Measurements from ENCODE around the gene ATP7B.

The ATP7B gene

GRCh38 chr13:51925865-51926527, 85.3 kb downstream of the ATP7B start:
- TF ChIP-seq CTCF (IDR thresholded peaks at IDR 0.05; ENCODE audit: extremely low read depth, missing control alignments), result no peak
- no peak for DNase-seq (ENCODE audit: low spot score)

- no peak for DNase-seq (ENCODE audit: low spot score)
- TF ChIP-seq CTCF (IDR thresholded peaks at IDR 0.05; ENCODE audit: extremely low read depth, missing control alignments), result no peak
These were observed 86.3 kb downstream of the ATP7B start for GRCh38 chr13:51924756-51925544.

- TF ChIP-seq CTCF (IDR thresholded peaks at IDR 0.05; ENCODE audit: extremely low read depth, missing control alignments), result no peak
These were observed 87.2 kb downstream of the ATP7B start for GRCh38 chr13:51923983-51924539.

GRCh38 chr13:51922771-51923480, 88.3 kb downstream of the ATP7B start:
- DNase-seq (ENCODE audit: low spot score), result no peak
- TF ChIP-seq CTCF (IDR thresholded peaks at IDR 0.05; ENCODE audit: extremely low read depth, missing control alignments), result no peak

More at GRCh38 chr13:51923983-51924539, 87.2 kb downstream of the ATP7B start:
- DNase-seq (ENCODE audit: low spot score), result no peak

- no peak for TF ChIP-seq CTCF (IDR thresholded peaks at IDR 0.05; ENCODE audit: extremely low read depth, missing control alignments)
- DNase-seq (ENCODE audit: low spot score), result no peak
These were observed 89.2 kb downstream of the ATP7B start for GRCh38 chr13:51921790-51922740.

GRCh38 chr13:51920786-51921185, 90.5 kb downstream of the ATP7B start:
- TF ChIP-seq CTCF (IDR thresholded peaks at IDR 0.05; ENCODE audit: extremely low read depth, missing control alignments), result no peak
- DNase-seq (ENCODE audit: low spot score), result no peak
